ENCODE measurements around the gene CDC42EP5. TPM values are rescaled to one million over a fixed set of nuclear protein-coding genes. Genes with fewer than 3 reads are reported as not detected.

CDC42EP5 gene
- total and polyA plus RNA-seq, 2 donors (not counting 1 experiment from before 2014, with no cell fraction given) = not detected

- intact Hi-C loops (cut with micrococcal nuclease) = no loop called here
Measured at GRCh38 chr19:54431255-54431838, 41.7 kb downstream of the CDC42EP5 start.

More at GRCh38 chr19:54431255-54431838, 41.7 kb downstream of the CDC42EP5 start:
- no peak for ATAC-seq (ENCODE audit: low read depth)
- H3K27ac ChIP-seq (ENCODE audit: low read length in 2 of 2) = no peak overlapping the region
- peaks cover 14 to 22% of the 10 kb centered on the region in 2 donors for H3K4me1 ChIP-seq (ENCODE audit: control insufficient read depth in 2 of 2, insufficient read depth in 2 of 2, low read length in 2 of 2)
- DNase-seq = no peak
- Mint-ChIP-seq H3K27me3 (peaks cover 17% of the 10 kb centered on the region), H3K9me3 (ENCODE audit: insufficient read depth) (no peaks in the 10 kb centered on the region), H3K4me3 (peak overlapping the region; percentile 67), H3K27ac (peak overlapping the region; percentile 15), H3K4me1 (peaks cover 10% of the 10 kb centered on the region)
- H3K4me2 ChIP-seq (replicated peaks; ENCODE audit: low read depth, low read length, poor library complexity, severe bottlenecking) = peak overlapping the region; percentile 62
- TF ChIP-seq CTCF (IDR thresholded peaks at IDR 0.05) = no peak
- TF ChIP-seq EZH2 (IDR thresholded peaks at IDR 0.05; ENCODE audit: borderline replicate concordance, insufficient read depth, low read depth, low read length, poor library complexity, severe bottlenecking) = no peak
- no peak overlapping the region for H3K9ac ChIP-seq (ENCODE audit: low read length)
- H3K27me3 ChIP-seq (replicated peaks in 1 of 4; ENCODE audit: control extremely low read depth in 1 of 4, control insufficient read depth in 3 of 4, insufficient read depth in 4 of 4, low read length in 3 of 4) = peaks cover 0 to 29% (median 10%) of the 10 kb centered on the region in 4 experiments
- peaks cover 7% of the 10 kb centered on the region for H4K20me1 ChIP-seq (ENCODE audit: control insufficient read depth, insufficient read depth, low read length, poor library complexity, severe bottlenecking)
- CTCF ChIA-PET = interaction anchor here (1.4 kb wide), 1 partner anchor 166 kb away, joined by 3 read pairs; no protein-coding TSS in a partner anchor
- peaks cover 9% of the 10 kb centered on the region for H3K79me2 ChIP-seq (ENCODE audit: control insufficient read depth, insufficient read depth, low read length)
- no peak overlapping the region for H3K4me3 ChIP-seq (ENCODE audit: control extremely low read depth in 1 of 5, extremely low read depth in 1 of 5, insufficient read depth in 1 of 5, low read depth in 2 of 5, low read length in 4 of 5)
- peaks cover 0 to 3% (median 0%) of the 10 kb centered on the region in 3 donors for H3K9me3 ChIP-seq (ENCODE audit: control extremely low read depth in 1 of 3, control insufficient read depth in 2 of 3, insufficient read depth in 1 of 3, low read length in 2 of 3)
- POLR2A ChIA-PET = interaction anchor here (1.4 kb wide), 1 partner anchor 18 kb away, joined by 7 read pairs; the partner anchor contains the start of gene LENG8
- H2AFZ ChIP-seq (ENCODE audit: insufficient read depth, low read depth, low read length, poor library complexity, severe bottlenecking) = no peak overlapping the region
- WGBS (ENCODE audit: insufficient coverage) = 54% methylated on average over 9 of the region's 11 CpGs
- H3K36me3 ChIP-seq (replicated peaks in 1 of 2; ENCODE audit: control extremely low read depth in 1 of 2, control insufficient read depth in 1 of 2, extremely low read depth in 1 of 2, insufficient read depth in 2 of 2, low read length in 1 of 2) = no peaks in the 10 kb centered on the region

Measured in B cell (primary cell).